Stimulated activated naive CD8-positive, alpha-beta T cell treated with anti-CD3 and anti-CD28 coated beads, Interleukin-15, Interleukin-2, amounts not matched to agents 100 ng/mL and 50 ng/mL, for 24 hours (primary cell): ENCODE measurements around the gene CYP4F11.
A peak's percentile ranks its signal among the peaks of the same experiment; 100 is the strongest.
"Not testable (repeated sequence)": the region's sequence is repeated elsewhere in the genome, so short reads cannot be mapped to it uniquely, and the experiment has no call there.

Source experiments
- H3K27ac Mint-ChIP-seq: one replicate; pipeline ENCODE4 v1.8.0; 2021; ENCODE audit warnings: mild to moderate bottlenecking, mixed read lengths
- H3K27me3 Mint-ChIP-seq: one replicate; pipeline ENCODE4 v1.8.0; 2021; ENCODE audit warnings: mixed read lengths
- H3K36me3 Mint-ChIP-seq: one replicate; pipeline ENCODE4 v1.8.0; 2021; ENCODE audit warnings: low read depth, mixed read lengths
- H3K4me1 Mint-ChIP-seq: one replicate; pipeline ENCODE4 v1.8.0; 2021; ENCODE audit warnings: low read depth, mixed read lengths
- H3K4me3 Mint-ChIP-seq: one replicate; pipeline ENCODE4 v1.8.0; 2021; ENCODE audit warnings: mild to moderate bottlenecking, mixed read lengths
- H3K9me3 Mint-ChIP-seq: one replicate; pipeline ENCODE4 v1.8.0; 2021; ENCODE audit warnings: mixed read lengths

The CYP4F11 gene, protein sequence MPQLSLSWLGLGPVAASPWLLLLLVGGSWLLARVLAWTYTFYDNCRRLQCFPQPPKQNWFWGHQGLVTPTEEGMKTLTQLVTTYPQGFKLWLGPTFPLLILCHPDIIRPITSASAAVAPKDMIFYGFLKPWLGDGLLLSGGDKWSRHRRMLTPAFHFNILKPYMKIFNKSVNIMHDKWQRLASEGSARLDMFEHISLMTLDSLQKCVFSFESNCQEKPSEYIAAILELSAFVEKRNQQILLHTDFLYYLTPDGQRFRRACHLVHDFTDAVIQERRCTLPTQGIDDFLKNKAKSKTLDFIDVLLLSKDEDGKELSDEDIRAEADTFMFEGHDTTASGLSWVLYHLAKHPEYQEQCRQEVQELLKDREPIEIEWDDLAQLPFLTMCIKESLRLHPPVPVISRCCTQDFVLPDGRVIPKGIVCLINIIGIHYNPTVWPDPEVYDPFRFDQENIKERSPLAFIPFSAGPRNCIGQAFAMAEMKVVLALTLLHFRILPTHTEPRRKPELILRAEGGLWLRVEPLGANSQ

GRCh38 chr19:15934332-15935078 lies at the start of gene CYP4F11:
Gene CYP4F11, minus strand, starts transcription at chr19:15934529. Its CDS starts 121 bp downstream, at chr19:15934408.
- Mint-ChIP-seq H3K27me3 (peaks cover 4% of the 10 kb centered on the region), H3K4me3 (no peak within 1 kb of the TSS), H3K36me3 (no peaks in the 10 kb centered on the region), H3K9me3 (no peaks in the 10 kb centered on the region), H3K27ac (peak within 1 kb of the TSS; percentile 36), H3K4me1 (no peaks in the 10 kb centered on the region)

- Mint-ChIP-seq H3K36me3 (peaks cover 6% of the 10 kb centered on the region), H3K4me3 (no peak overlapping the region), H3K27me3 (peaks cover 35% of the 10 kb centered on the region), H3K27ac (no peak overlapping the region), H3K4me1 (no peaks in the 10 kb centered on the region), H3K9me3 (no peaks in the 10 kb centered on the region)
These were observed 45.0 kb upstream of the CYP4F11 start for GRCh38 chr19:15979293-15979692.

GRCh38 chr19:15977690-15978089 lies 43.4 kb upstream of the CYP4F11 start:
- Mint-ChIP-seq H3K4me3 (no peak overlapping the region), H3K27me3 (peaks cover 27% of the 10 kb centered on the region), H3K36me3 (no peaks in the 10 kb centered on the region)

DNA sequence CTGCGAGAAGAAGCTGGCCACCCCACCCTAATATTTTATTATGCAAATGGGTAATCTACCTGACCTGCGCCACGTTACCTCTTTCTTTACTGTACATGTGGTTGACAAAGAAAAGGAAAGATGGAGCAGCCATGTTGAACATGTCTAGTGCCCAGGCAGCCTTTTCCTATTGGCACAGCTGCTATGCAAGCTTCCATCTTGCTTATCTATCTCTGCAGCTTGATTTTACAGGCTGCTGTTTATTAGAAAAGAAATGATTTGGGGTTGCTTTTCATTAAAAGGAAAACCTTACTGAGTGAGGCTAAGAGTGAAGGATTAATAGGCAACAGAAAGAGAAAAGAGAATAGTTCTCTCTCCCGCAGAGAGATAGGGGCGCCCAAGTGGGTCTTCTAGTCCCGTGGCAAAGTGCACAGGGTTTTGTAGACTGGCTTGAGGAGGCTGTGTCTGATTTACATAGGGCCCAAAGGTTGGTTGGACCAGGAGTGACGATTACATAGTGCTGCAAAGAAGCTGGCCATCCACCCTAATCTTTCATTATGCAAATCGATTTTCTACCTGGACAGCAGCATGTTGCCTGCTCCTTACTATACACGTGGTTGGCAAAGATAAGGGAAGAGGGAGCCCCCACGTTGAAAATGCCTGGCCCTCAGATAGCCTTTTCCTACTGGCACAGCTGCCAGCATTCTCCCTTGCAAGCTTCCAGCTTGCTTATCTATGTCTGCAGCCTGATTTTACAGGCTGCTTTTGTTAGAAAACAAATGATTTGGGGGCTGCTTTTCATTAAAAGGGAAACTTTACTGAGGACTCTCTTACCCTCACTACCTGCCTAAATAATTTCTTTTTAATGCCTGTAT lies 42.7 kb upstream of the CYP4F11 start:
- Mint-ChIP-seq H3K9me3 (no peaks in the 10 kb centered on the region), H3K4me3 (no peak overlapping the region), H3K4me1 (no peaks in the 10 kb centered on the region), H3K27ac (no peak overlapping the region), H3K27me3 (peaks cover 30% of the 10 kb centered on the region), H3K36me3 (no peaks in the 10 kb centered on the region)

More at GRCh38 chr19:15977690-15978089, 43.4 kb upstream of the CYP4F11 start:
- Mint-ChIP-seq H3K4me1 (no peaks in the 10 kb centered on the region), H3K27ac (no peak overlapping the region), H3K9me3 (no peaks in the 10 kb centered on the region)

GRCh38 chr19:15974856-15975255 lies 40.5 kb upstream of the CYP4F11 start:
- Mint-ChIP-seq H3K27ac (no peak overlapping the region), H3K9me3 (no peaks in the 10 kb centered on the region), H3K36me3 (no peaks in the 10 kb centered on the region), H3K4me1 (no peaks in the 10 kb centered on the region), H3K4me3 (no peak overlapping the region), H3K27me3 (peaks cover 33% of the 10 kb centered on the region)

DNA sequence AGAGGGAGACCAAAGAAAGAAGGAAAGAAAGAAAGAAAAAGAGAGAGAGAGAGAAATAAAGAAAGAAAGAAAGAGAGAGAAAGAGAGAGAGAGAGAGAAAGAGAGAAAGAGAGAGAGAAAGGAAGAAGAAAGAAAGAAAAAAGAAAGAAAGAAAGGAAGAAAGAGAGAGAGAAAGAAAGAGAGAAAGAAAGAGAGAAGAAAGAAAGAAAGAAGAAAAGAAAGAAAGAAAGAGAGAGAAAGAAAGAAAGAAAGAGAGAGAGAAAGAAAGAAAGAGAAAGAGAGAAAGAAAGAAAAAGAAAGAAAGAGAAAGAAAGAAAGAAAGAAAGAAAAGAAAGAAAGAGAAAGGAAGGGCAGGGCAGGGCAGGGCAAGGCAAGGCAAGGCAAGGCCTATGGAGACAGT lies 37.7 kb upstream of the CYP4F11 start:
- not testable (repeated sequence) for H3K36me3 Mint-ChIP-seq, H3K4me3 Mint-ChIP-seq, H3K9me3 Mint-ChIP-seq, H3K27ac Mint-ChIP-seq, H3K4me1 Mint-ChIP-seq
- H3K27me3 Mint-ChIP-seq = peaks cover 33% of the 10 kb centered on the region

DNA sequence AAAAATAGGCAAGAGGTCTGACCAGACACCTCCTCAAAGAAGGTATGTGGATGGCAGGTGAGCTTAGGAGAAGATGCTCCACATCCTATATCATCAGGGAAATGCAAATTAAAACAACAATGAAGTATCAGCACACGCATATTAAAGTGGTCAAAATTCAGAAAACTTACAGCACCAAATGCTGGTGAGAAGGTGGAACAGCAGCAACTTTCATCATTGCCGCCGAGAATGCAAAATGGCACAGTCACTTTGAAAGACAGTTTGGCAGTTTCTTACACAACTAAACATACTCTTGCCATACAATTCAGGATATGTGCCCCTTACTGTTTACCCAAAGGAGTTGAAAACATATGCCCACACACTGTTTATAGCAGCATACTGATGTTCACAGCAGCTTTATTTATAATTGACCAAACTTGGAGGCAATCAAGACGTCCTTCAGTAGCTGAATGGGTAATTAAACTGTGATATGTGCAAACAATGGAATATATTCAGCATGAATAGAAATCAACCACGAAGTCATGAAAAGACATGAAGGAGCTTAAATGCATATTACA lies 37.0 kb upstream of the CYP4F11 start:
- Mint-ChIP-seq H3K9me3 (no peaks in the 10 kb centered on the region), H3K4me1 (no peaks in the 10 kb centered on the region), H3K27me3 (peaks cover 33% of the 10 kb centered on the region), H3K4me3 (no peak overlapping the region), H3K27ac (no peak overlapping the region), H3K36me3 (no peaks in the 10 kb centered on the region)

- no peaks in the 10 kb centered on the region for H3K9me3 Mint-ChIP-seq
- H3K4me1 Mint-ChIP-seq = no peaks in the 10 kb centered on the region
- H3K27me3 Mint-ChIP-seq = peaks cover 18% of the 10 kb centered on the region
- no peak overlapping the region for H3K4me3 Mint-ChIP-seq
- no peaks in the 10 kb centered on the region for H3K36me3 Mint-ChIP-seq
- H3K27ac Mint-ChIP-seq = no peak overlapping the region
These were observed 29.9 kb upstream of the CYP4F11 start for GRCh38 chr19:15964231-15964630.

GRCh38 chr19:15962319-15962718 lies 28.0 kb upstream of the CYP4F11 start:
- Mint-ChIP-seq H3K36me3 (no peaks in the 10 kb centered on the region), H3K27me3 (peaks cover 25% of the 10 kb centered on the region), H3K4me1 (no peaks in the 10 kb centered on the region), H3K27ac (no peak overlapping the region), H3K9me3 (no peaks in the 10 kb centered on the region), H3K4me3 (no peak overlapping the region)

DNA sequence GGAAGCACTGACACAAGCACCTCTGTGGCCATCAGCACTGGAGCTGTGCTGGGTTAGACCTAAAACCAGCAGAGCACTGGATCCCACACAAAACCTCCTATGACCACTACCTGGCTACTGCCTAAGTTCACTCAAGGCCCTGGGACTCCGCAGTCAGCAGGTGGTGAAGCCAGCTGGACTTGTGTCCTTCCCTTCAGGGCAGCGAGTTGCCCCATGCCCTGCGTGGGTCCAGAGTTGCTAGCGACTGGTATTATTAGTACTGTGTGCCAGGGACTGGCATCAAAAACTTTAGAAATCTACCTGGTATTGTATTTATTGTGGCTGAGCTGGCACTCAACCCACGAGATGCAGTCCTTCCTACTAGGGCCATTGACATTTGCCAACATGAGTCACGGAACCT lies 20.5 kb upstream of the CYP4F11 start:
- H3K4me3 Mint-ChIP-seq = no peak overlapping the region
- H3K27ac Mint-ChIP-seq = peak overlapping the region; percentile 15
- H3K9me3 Mint-ChIP-seq = no peaks in the 10 kb centered on the region
- no peaks in the 10 kb centered on the region for H3K4me1 Mint-ChIP-seq
- peaks cover 63% of the 10 kb centered on the region for H3K27me3 Mint-ChIP-seq
- H3K36me3 Mint-ChIP-seq = no peaks in the 10 kb centered on the region

GRCh38 chr19:15948223-15949058 lies 14.1 kb upstream of the CYP4F11 start, which contains the start of gene OR10H4:
Gene OR10H4, plus strand, starts transcription at chr19:15949008. Its CDS starts 0 bp downstream, at chr19:15949008.
- H3K27me3 Mint-ChIP-seq = peaks cover 59% of the 10 kb centered on the region

GRCh38 chr19:15945301-15945700 lies 11.0 kb upstream of the CYP4F11 start:
- no peak overlapping the region for H3K27ac Mint-ChIP-seq
- H3K36me3 Mint-ChIP-seq = peaks cover 5% of the 10 kb centered on the region
- peaks cover 14% of the 10 kb centered on the region for H3K9me3 Mint-ChIP-seq
- H3K27me3 Mint-ChIP-seq = peaks cover 49% of the 10 kb centered on the region
- no peaks in the 10 kb centered on the region for H3K4me1 Mint-ChIP-seq
- no peak overlapping the region for H3K4me3 Mint-ChIP-seq

More at GRCh38 chr19:15948223-15949058, 14.1 kb upstream of the CYP4F11 start, which contains the start of gene OR10H4:
- no peak within 1 kb of the TSS for H3K4me3 Mint-ChIP-seq
- no peak within 1 kb of the TSS for H3K27ac Mint-ChIP-seq
- peaks cover 5% of the 10 kb centered on the region for H3K36me3 Mint-ChIP-seq
- peaks cover 14% of the 10 kb centered on the region for H3K9me3 Mint-ChIP-seq
- no peaks in the 10 kb centered on the region for H3K4me1 Mint-ChIP-seq

- Mint-ChIP-seq H3K9me3 (peaks cover 11% of the 10 kb centered on the region), H3K4me3 (no peak overlapping the region), H3K36me3 (peaks cover 5% of the 10 kb centered on the region), H3K27me3 (peaks cover 42% of the 10 kb centered on the region), H3K27ac (no peak overlapping the region), H3K4me1 (no peaks in the 10 kb centered on the region)
These were observed 10.1 kb upstream of the CYP4F11 start for GRCh38 chr19:15944401-15944800.
